Nucleus accumbens (tissue), 56 donors: ENCODE results near the gene INTS1.

ENCODE experiments used
- DNase-seq, 56 donors: peaks; one replicate each; lab custom pipeline; 2025; lab: John Stamatoyannopoulos, UW

Gene INTS1

DNA sequence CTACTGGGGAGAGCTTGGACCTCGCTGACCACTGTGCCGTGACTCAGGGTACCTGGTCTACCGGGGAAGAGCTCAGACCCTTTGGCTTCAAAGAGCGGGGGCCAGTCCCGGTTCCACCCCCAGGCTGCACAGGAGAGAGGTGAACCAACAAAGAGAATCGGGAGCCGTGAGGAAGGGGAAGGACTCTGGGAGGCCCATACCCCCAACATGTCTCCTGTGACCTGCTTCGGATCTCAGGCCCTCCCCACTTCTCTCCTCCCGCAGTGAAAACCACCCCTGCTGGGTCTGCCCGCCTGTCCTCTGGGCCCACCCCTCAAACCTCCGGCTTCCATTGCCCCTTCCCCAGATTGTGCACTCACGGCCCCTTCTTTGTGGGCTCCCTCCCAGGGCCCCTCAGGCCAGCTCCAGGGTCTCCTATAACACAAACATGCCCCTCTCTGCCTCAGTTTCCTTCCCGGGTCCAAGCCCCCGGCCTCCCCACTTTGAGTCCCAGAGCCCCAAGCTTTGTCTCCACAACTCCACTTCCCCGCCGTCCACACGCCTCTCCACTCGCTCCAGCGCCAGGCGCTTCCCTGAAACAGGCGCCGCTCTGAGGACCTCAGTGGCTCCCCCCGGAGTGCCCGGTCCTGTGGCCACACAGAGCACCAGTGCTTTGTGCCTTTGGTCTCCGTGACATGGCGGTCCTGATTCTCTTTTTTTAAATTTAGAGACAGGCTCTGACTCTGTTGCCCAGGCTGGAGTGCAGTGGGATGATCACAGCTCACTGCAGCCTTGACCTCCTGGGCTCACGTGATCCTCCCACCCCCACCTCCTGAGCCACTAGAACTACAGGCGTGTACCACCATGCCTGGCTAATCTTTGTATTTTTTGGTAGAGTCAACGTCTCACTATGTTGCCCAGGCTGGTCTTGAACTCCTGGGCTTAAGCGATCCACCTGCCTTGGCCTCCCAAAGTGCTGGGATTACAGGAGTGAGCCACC lies 7.5 kb upstream of the INTS1 start:
- no peak for DNase-seq

DNA sequence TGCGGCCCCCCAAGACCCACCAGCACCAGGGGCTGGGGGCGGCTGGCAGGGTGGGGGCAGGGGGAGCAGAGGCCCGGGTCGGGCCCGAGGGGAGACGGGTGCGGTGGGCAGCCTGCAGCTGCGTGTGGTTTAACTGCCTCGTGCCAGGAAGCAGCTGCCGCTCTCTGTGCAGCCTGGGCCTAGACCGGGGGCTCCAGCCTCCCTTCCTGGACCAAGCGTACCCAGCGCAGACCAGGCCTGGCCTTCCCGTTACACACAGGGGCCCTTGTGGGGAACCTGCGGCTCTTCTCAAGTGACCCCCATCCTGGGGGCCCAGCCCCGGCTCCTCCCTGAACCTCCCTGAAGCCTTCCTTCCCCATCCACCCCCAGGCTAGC lies 6.6 kb upstream of the INTS1 start:
- DNase-seq = no peak

DNA sequence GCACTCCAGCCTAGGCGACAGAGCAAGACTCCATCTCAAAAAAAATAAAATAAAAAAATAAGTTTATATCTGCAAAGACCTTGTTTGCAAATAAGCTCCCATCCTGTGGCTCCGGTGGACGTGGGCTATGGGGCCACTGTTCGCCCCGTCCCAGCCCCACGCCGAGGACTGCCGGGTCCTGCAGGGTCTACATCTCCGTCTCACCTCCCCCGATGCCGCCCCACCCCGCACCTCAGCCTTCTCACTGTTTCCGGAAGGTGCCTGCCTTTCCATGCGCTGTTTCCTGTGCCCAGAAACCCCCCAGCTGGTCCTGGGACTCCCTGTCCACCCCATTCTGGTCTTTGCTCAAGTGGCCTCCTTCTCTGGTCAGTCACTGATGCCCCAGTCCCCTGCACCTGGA lies 5.0 kb upstream of the INTS1 start:
- DNase-seq = no peak

DNA sequence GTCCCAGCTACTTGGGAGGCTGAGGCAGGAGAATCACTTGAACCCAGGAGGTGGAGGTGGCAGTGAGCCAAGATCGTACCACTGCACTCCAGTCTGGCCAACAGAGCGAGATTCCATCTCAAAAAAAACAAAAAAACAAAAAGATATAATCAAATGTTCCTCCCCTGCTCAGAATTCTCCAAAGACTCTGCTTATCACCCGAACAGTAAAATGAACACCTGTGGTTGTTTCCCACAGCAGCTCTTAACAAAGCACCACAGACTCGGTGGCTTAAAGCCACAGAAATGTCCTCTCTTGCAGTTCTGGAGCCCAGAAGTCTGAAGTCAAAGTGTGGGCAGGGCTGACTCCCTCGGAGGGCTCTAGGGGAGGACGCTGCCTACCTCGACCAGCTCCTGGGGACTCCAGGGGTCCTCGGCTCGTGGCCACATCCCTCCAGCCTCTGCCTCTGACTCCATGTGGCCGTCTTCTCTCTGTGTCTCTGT lies 4.1 kb upstream of the INTS1 start:
- DNase-seq = no peak

DNA sequence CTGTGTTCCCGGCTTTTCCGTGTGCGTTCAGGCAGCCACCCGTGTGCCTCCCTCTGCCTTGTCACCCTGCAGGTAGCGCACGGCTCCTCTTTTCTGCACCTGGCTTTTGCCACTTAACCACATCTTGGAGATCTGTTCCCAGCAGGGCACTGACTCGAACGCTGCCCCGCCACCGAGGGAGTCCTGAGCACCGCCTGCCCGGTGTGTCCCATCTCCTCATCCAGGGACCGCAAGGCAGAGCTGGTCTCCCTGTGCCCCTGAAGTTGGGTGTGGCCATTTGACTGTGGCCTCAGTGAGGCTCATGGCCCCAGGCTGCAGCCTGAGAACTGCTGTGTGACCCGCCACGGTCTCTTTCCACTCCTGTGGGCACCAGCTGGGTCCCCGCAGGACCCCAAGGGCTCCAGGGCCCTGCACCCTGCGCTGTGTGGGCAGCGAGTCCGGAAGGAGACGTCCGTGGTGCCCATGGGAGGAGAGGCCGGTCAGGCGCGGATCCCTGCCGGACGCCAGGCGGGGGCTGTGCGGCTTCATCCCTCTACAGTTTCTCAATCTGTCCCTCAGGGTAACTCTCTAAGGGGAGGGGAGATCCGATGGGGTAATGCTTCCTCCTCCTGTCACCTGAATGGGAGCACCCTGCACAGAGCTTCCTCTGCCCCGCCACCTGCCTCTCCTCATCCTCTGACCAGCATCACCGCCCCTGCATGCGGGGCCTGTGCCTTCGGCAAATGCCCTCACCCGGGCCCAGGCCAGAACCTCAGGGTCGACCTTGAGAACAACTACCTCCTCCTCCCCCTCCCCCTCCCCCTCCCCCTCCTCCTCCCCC lies 1.8 kb upstream of the INTS1 start:
- no peak for DNase-seq

DNA sequence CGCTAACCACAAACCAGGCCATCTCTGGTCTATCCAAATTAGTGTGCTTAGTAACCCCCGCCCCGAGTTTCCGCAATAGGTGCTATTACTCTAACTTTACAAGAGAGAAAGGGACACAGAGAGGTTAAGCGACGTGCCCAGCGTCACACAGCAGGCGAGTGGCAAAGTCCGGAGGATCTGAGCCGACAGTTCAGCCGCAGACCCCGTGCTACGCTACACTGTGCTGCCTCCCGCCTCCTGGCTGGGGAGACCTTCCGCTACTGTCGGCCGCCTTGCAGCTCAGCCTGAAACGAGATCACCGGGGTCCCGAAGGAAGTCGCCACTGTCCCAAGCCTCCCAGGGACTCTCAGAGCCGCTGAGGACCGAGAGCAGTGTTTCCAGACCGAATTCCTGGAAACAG lies 799 bp downstream of the INTS1 start:
- no peak for DNase-seq

DNA sequence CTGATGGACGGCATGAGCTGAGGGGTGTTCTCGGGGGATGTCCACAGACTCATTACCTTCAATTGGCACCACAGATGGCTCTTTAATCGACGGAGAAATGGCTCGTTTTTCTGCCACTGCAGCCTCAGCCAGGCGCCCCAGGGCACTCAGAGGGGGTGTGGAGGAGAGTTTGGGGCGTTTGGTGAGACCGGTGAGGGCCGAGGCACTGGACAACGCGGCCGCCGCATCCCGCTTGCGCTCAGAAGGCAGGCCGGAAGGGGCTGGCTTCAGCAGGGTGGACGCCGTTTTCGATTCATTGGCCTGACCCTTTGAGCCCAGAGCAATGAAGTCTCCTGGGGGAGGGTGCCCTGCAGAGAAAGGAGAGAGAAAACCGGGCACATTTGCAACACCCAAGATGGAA lies 1.3 kb downstream of the INTS1 start:
- DNase-seq = no peak

DNA sequence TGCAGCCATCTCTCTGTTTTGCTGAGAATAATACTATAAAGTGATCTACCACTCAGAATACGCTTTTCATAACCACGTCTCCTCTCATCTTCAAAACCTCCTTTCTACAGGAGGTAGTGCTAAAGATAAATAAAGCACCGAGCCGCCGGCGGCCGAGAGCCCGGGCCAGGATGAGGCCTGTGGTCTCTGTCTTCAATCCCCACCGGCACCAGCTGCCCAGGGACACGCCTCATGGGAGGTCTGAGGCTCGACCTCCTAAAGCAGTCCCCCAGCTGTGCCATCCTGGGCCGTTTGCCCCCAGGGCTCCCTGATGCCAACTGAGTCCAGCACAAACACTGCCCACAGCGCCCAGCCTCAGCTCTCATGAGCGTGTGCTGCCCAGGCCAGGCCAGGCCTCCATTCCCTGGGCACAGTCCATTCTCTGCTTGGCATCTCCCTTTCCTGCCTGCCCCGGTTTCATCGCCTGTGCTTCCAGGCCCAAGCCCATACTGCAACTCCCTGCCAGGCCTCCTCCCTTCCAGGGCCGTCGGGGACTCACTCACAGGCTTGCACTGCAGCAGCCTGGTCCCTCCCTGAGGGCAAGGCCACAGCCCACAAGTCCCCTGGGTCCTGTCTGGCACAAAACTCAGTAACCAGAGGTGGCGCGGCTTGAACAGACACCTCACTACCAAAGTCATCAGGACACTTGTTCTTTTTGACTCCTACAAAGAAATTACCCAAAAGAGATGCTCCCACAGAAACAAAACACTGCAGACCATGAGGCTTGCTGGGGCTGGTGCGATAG lies 2.5 kb downstream of the INTS1 start:
- no peak for DNase-seq

DNA sequence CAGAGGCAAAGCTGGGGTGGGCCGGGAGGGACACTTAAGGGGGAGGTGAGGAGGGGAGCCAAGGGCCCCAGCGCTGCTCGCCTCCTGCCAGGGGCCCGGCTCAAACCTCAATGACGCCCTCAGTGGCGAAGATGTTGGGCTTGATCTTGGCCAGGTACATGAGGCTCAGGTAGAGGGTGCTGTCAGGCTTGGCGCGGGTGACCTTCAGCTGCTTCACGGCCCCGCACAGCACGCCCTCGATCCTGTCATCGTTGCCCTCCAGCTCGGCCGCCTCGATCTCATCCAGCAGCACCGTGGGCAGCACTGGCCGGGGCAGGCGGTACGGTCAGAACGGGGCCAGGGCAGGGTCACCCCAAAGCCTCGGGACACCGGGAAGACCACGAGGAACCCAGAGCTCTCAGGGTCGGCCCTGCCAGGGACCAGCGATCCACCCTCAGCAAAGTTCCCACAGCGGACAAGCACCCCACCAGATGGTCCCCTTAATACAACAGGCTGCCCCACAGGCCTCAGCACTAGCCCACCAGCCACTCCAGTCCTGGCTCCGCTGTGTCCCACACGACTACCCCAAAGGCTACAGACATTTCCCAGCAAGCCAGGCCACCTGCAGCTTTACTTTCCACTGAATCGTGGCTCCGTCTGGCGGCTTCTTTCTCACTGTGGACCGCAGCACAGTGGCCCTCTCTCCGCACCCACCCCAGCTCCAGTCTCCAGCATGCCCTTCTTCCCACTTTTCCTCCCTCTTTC lies 4.0 kb downstream of the INTS1 start:
- DNase-seq = no peak

DNA sequence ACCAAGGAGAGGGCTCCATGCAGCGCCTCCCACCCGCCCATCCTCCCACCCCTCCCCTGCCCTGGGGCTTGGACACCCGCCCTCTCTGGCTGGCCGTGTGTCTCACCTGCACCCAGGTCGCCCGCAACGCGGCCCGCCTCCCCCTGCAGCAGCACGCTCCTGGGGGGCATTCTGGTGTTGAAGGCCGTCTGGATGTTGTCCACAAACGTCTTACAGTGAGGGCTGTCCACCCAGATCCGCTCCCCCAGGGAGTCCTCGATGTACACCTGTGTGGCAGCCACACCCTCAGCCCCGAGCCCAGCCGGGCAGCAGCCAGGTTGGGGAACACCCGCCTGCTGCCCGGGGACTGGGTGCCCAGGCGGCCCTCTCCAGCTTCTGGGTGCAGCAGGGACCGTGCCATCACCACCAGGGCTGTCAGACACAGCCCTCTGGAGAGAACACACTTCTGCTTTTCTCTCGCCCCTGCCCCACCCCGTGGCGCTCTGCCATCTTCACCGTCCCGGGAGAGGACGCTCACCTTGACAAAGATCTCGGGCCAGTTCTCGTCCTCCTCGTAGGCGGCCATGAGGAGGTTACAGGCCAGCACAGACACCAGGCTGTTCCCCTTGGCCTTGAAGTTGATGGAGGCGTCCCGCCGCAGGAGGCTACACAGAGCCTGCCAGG lies 4.7 kb downstream of the INTS1 start:
- DNase-seq = no peak

DNA sequence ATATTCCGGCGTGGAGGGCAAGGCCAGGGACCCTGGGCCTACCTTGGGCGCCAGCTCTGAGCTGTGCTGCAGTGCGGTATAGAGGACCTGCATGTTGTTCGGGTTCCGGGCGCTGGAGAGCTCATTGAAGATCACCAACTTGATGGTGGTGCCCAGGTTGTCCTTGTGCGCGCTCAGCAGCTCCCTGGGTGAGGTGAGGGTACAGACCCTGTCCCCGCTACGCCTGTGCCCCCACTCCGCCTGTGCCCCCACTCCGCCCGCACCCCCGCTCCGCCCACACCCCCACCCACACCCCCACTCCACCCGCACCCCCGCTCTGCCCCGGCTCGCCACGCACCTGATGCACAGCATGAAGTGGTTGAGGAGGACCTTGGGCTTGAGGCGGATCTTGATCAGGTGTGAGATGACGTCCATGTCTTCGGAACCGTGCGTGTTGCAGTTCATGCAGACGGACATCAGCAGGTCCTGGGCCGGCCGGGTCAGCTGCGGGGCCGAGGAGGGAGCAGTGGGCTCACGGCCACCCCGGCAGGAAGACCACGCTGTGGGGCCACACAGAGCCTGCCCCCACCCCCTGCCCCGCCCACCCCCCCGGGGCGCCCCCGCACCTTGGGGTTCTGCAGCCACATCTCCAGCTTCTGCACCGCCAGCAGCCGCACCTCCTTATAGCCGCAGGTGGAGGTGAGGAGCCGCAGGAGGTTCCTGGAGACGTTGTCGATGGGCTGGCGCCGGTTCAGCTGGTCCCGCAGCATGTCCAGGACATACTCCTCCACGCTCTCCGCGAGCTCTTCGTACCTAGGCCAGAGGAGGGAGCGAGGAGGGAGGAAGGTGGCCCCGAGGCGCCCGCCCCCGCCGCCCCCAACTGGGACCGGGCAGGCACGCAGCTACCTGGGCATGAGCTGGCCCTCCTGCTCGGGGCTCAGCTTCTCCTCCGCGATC lies 5.6 kb downstream of the INTS1 start:
- DNase-seq = no peak

DNA sequence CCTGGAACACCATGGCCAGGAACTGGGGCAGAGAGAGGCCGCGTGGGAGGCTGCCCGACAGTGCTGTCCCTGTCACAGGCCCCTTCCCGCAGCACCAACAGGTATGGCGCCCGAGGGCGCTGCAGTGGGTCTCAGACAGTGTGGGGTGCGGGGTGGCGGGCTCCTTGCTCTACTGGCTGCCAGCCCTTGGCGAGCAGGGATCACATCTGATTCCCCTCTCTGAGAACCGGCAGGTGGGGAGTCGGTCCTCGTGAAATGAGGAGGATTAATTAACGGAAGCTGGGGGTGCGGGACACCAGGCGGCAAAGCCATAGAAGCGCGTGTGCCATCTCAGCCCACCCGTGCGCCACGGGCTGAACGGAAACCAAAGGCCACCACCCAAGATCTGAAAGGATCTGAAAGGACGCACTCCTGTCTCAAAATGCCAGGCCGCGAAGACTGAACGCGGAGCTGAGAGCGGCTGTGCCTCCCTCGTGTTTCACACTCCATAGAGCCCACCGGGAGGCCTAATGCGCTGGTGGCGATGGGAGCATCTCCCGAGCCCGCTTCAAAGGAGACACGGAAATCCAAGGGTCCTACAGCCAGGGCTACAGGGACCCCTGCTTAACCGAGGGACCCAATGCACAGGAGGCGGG lies 6.8 kb downstream of the INTS1 start:
- DNase-seq = no peak

DNA sequence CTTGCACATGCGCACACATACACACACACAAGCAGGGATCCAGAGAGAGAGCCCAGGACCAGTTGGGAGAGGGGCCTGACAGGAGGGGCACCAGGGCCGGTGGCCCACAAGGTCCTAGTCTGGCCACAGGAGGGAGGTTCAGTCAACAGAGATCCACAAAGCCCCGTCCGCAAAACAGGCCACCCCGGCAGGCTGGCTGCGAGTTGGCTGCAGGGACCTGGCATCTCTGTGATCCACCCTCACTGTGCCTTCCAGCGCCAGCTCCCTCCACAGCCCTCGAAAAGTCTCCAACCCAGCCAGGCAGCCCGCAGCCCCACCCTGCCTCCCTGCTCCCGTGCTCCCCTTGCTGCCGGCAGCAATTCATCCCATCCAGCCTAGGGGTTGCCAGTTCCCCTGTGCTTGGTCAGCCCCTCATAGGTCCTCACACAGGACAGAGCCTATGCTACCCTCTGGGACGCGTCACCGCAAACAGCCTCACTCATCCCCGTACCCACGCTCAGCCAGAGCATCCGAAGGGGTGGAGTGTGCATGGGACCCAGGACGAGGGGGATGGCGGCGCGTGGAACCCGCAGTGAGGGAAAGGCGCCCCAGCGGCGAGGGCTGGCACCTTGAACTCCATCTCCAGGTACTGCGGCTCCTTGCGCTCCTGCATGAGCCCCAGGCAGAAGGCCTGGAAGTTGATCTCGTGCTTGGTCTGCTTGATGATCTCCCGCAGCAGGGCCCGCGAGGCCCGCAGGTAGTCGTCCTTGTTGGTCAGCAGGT lies 7.5 kb downstream of the INTS1 start:
- DNase-seq = no peak

DNA sequence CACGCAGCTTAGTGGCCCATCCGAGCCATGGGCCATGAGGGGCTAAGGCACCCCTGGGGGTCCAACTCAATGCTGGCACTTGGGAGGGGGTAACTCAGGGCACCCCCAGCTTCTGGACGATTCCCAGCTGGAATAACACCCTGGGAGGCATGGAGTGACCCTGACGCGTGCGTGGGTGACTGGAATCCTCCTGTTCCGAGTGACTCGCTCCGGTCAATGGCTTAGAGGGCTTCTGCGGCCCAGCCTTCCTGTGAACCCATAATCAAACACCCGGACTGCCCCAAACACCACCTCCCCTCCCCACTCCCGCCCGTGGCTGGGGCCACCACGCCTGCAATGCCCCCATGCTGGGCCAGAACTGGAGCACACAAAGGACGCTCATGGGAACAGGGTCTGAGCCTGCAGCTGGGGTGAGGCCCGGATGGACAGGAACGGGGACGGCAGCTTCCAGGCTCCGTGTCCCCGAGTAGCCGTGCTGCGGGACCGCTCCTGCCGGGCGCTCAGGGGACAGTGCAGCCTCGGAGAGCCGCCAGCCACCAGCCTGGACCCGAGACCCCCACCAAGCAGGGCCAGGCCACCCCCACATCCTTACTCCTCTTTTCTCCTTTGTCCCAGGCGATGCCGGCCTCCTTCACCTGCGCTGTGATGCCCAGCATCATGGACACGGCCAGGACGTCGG lies 8.5 kb downstream of the INTS1 start:
- no peak for DNase-seq

DNA sequence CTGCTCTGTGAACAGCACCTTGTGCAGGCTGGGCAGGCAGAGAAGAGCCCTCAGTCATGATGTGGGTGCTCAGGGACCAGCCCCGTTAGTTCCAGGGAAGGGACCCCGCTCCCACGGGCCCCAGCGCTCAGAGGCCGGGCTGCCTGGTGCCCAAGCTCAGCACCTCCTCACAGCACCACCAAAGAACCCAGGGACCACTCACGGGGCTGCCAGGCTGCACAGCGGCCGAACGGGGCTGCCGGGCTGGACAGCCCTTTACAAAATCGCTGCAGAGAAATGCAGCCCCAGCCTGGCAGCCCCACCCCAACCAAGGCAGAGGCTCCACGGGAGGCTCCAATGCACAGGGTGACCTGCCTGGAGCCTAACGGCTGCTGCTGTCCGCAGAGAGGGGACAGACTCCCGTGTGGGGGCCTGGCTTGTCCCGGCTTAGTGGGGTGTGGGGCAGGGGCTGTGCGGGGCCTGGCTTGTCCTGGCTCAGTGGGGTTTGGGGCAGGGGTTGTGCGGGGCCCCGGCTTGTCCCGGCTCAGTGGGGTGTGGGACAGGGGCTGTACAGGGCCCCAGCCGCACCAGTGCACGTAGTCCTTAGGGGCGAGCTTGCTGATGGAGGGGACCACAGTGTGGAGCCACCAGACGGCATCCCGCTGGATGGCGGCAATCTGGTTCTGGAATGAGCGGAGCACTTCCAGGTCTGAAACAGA lies 9.2 kb downstream of the INTS1 start:
- DNase-seq = no peak

DNA sequence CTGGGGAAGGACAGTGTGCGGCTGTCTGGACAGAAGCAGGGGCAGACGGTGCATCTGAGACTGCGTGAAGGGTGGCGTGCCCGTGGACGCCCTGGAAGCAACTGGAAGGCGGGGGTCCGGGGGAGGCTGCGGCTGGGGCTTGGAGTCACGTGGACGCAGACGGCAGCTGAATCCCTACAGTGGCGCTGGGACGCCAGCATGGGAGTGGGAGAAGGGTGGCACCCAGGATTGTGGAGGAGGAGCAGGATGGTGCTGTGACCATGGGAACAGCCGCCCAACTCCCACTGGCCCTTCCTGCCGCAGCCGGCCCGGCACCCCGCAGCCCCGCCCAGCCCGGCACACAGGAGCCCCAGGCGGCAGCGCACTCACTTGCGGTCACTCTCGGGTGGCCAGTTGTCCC lies 9.7 kb downstream of the INTS1 start:
- no peak for DNase-seq
